ENCODE data around the gene TLK2.
A peak's percentile ranks its signal among the peaks of the same experiment; 100 is the strongest.
"Not testable (repeated sequence)": the region's sequence is repeated elsewhere in the genome, so short reads cannot be mapped to it uniquely, and the experiment has no call there.

TLK2 gene

DNA sequence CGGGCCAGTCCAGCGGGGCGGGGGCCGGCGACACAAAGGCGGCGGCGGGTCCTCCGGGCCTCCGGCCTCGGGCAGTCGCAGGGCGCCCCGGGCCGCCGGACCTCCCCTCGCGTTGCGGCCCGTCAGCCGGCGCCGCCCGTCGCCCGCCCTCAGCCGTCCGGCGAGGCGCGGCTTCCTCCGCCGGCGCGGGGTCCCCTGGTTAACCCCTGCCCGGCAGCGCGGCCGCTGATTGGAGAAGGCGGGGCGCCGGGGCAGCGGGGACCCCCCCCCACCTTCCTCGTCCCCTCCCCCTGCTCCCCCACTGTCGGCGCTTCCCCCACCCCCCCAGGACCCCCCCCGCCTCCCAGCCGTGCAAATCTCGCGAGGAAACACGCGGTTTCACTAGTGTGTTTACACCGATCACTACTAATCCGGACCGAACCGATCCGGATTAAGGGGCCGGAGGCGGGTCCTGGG lies at the start of gene TLK2:
TLK2 (plus strand) TSS at position 402 of the 456 bp plus-strand sequence. CDS start 2,301 bp downstream, outside the sequence.
- DNase-seq (ENCODE audit: low read depth) = peak; percentile 82
- TF ChIP-seq, protein P1, sequence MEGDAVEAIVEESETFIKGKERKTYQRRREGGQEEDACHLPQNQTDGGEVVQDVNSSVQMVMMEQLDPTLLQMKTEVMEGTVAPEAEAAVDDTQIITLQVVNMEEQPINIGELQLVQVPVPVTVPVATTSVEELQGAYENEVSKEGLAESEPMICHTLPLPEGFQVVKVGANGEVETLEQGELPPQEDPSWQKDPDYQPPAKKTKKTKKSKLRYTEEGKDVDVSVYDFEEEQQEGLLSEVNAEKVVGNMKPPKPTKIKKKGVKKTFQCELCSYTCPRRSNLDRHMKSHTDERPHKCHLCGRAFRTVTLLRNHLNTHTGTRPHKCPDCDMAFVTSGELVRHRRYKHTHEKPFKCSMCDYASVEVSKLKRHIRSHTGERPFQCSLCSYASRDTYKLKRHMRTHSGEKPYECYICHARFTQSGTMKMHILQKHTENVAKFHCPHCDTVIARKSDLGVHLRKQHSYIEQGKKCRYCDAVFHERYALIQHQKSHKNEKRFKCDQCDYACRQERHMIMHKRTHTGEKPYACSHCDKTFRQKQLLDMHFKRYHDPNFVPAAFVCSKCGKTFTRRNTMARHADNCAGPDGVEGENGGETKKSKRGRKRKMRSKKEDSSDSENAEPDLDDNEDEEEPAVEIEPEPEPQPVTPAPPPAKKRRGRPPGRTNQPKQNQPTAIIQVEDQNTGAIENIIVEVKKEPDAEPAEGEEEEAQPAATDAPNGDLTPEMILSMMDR (IDR thresholded peaks at IDR 0.05; ENCODE audit: low read length, missing control alignments) = no peak
- H3K4me3 ChIP-seq (replicated peaks; ENCODE audit: low read depth, low read length) = peak within 1 kb of the TSS; percentile 72

DNA sequence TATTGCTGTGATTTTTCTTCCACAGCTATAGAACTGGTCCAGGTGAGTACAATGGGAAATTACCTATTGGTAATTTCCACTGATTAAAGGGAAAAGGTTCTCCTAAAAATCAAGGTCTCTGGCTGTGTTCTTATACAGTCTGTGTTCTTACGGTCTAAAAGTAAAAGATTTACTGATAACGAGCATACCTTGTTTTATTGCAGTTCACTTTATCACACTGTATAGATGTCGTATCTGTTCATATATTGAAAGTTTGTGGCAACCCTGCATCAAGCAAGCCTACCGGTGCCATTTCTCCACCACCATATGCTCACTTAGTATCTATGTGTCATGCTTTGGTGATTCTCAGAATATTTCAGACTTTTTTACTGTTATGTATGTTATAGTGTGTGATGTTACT lies 43.4 kb upstream of the TLK2 start:
- not testable (repeated sequence) for DNase-seq (ENCODE audit: low read depth); H3K4me3 ChIP-seq (replicated peaks; ENCODE audit: low read depth, low read length)

DNA sequence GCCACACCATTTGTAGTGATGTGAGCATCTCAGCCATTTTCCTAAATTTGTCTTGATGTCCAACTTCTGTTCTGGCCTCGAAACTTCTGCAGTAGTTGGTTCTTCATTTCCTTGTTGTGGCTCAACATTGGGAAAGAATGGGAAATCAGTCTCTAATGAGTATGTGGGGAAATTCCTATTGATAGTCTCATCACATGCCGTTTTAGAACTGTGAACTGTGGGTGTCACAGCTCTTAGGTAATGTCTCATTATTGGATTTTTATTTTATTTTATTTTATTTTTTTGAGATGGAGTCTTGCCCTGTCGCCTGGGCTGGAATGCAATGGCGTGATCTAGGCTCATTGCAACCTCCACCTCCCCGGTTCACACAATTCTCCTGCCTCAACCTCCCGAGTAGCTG lies 37.4 kb upstream of the TLK2 start:
- H3K4me3 ChIP-seq (replicated peaks; ENCODE audit: low read depth, low read length); DNase-seq (ENCODE audit: low read depth): not testable (repeated sequence)

GRCh38 chr17:62444063-62444462 lies 34.6 kb upstream of the TLK2 start:
- H3K4me3 ChIP-seq (replicated peaks; ENCODE audit: low read depth, low read length) = no peak overlapping the region
- DNase-seq (ENCODE audit: low read depth) = no peak
- TF ChIP-seq, protein P1 (IDR thresholded peaks at IDR 0.05; ENCODE audit: low read length, missing control alignments) = no peak

DNA sequence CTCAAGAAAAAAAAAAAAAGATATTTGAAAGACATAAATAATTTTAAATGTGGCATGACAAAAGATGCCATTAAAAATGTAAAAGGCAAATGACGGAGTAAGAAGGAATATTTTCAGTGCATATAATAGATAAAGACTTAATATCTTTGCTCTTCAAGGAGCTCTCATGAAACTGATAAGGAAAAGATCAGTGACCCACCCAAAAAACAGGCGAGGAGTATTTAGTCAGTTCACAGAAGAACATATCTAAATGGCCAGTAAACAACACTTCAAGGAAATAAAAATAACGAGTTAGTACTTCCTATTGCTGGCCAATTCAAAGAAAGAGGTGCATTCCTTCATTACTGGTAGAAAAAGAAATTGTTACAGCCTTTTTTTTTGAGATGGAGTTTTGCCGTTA lies 32.8 kb upstream of the TLK2 start:
- H3K4me3 ChIP-seq (replicated peaks; ENCODE audit: low read depth, low read length); DNase-seq (ENCODE audit: low read depth): not testable (repeated sequence)

DNA sequence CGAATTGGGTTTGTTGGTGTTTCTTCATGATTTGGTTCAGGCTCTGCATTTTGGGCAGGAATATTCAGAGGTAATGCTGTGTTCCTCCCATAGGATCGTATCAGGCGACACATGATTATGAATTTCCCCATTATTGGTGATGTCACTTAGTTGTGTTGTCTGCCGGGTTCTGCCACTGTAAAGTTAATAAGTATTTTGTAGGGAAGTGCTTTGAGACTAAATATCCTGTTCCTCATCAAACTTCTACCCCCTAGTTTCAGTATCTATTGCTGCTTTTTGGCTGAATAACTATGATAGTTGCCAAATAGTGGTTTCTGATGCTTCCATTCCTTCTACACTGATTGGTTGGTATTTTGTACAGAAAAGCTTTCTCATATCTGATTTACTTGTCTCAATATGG lies 26.4 kb upstream of the TLK2 start:
- not testable (repeated sequence) for DNase-seq (ENCODE audit: low read depth); H3K4me3 ChIP-seq (replicated peaks; ENCODE audit: low read depth, low read length)

DNA sequence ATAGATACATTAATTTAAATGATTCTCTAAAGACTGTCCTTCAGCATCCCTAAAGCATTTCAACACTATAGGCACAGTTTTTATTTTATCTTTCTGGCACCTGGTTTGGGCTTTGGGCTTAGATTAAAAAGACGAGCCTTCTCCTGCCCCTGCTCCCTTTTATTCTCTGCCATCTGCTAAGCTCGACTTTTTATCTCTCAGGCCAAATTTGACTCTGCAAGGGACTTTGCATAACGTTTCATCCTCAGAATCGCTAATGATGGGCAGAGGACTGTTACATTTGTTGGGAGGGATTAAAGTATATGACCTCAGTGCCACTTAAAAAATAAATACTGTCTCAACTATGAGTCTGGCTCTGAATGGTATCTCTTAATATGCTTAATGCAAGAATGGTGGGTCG lies 25.6 kb upstream of the TLK2 start:
- H3K4me3 ChIP-seq (replicated peaks; ENCODE audit: low read depth, low read length); DNase-seq (ENCODE audit: low read depth): not testable (repeated sequence)

DNA sequence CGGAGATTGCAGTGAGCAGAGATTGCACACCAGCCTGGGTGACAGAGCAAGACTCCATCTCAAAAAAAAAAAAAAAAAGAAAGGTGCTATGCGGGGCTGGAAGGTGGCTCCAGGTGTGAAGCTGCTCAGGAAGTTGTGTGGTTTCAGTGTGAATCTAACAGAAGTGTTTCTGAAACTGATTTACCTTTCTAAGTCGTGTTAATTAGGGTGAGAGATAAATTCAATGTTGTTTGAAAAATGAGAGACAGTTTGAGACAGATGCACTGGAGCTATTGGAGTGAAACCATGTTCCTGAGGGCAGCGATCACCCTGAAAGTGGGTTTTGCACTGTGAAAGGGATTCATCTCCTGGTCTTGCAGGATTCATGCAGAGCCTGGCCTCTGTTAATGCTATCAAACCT lies 25.0 kb upstream of the TLK2 start:
- DNase-seq (ENCODE audit: low read depth); H3K4me3 ChIP-seq (replicated peaks; ENCODE audit: low read depth, low read length): not testable (repeated sequence)

- not testable (repeated sequence) for DNase-seq (ENCODE audit: low read depth); H3K4me3 ChIP-seq (replicated peaks; ENCODE audit: low read depth, low read length)
Observed at GRCh38 chr17:62454111-62454510, 24.5 kb upstream of the TLK2 start.

DNA sequence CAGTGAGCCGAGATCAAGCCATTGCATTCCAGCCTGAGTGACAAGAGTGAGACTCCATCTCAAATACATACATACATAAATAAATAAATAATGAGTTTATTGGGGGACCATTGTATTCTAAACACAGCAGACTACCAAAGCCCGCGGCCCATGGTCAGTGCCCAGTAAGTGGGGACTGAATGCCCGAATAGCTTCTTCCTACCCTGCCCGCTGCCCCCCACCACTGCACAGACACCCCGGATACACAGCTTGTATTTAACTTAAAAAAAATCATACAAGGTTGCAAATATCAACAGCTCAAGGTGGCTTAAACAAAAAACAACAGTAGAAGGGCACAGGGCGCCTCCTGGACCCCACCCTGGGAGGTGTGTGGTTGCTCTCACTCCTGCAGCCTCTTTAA lies 22.6 kb upstream of the TLK2 start:
- H3K4me3 ChIP-seq (replicated peaks; ENCODE audit: low read depth, low read length) = no peak overlapping the region
- DNase-seq (ENCODE audit: low read depth) = no peak
- TF ChIP-seq, protein P1 (IDR thresholded peaks at IDR 0.05; ENCODE audit: low read length, missing control alignments) = no peak

- H3K4me3 ChIP-seq (replicated peaks; ENCODE audit: low read depth, low read length); DNase-seq (ENCODE audit: low read depth): not testable (repeated sequence)
Observed at GRCh38 chr17:62458483-62458882, 20.1 kb upstream of the TLK2 start.

- DNase-seq (ENCODE audit: low read depth); H3K4me3 ChIP-seq (replicated peaks; ENCODE audit: low read depth, low read length): not testable (repeated sequence)
Observed at GRCh38 chr17:62464422-62464821, 14.2 kb upstream of the TLK2 start.

DNA sequence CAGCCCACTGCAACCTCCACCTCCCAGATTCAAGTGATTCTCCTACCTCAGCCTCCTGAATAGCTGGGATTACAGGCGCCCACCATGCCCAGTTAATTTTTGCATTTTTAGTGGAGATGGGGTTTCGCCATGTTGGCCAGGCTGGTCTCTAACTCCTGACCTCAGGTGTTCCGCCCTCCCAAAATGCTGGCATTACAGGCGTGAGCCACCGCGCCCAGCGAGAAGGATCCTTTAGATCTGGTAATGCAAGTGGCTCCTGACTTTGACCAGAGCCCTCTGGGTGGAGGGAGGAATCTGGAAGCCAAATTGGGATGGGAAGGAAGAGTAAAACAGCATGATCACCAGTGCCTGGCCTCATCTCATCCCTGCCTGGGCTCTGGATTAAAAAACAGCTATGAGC lies 13.4 kb upstream of the TLK2 start:
- not testable (repeated sequence) for DNase-seq (ENCODE audit: low read depth); H3K4me3 ChIP-seq (replicated peaks; ENCODE audit: low read depth, low read length)

- not testable (repeated sequence) for H3K4me3 ChIP-seq (replicated peaks; ENCODE audit: low read depth, low read length)
- DNase-seq (ENCODE audit: low read depth) = peak; percentile 73
Observed at GRCh38 chr17:62470666-62471379, 7.8 kb upstream of the TLK2 start.

DNA sequence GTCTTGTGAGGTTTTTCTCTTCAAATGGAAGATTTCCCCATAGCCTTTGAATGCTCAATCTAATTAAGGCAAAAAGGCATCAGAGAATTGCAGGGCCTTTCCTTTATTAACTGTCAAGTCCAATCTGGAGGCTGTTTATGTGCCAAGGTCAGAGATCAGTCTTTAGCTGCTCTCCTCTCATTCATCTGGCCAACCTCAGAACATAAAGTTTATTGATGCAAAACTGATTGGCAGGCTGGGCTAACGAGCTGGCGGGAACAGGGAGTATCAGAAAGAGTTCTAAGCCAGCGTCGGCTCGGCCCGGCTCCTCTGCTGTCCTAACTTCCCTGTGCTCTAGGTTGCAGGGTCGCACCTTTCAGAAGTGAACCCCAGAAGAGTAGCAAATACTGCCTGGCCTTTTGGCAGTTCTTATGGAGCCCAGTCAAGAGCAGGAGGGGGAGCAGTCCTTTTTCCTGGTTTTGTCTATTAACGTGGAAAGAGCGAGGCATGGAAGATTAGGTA lies 7.2 kb upstream of the TLK2 start:
- not testable (repeated sequence) for DNase-seq (ENCODE audit: low read depth); H3K4me3 ChIP-seq (replicated peaks; ENCODE audit: low read depth, low read length)
